Subcutaneous adipose tissue (tissue), 4 donors: ENCODE data around the gene SLC38A1. TPM values are rescaled to one million over a fixed set of nuclear protein-coding genes. Genes with fewer than 3 reads are reported as not detected.

Source experiments
- CTCF ChIP-seq: fragments of 450-650 bp; IDR thresholded peaks from one replicate; pipeline ENCODE4 v1.5.1; 2016; ENCODE audit warnings: low read depth, mild to moderate bottlenecking, control low read depth, antibody characterized with exemption, moderate library complexity
- total RNA-seq, 4 donors: library from RNA; depleted of rRNA; stranded (reverse); fragments of >200 nt; gene quantifications; one replicate each; pipeline ENCODE4 v1.1.0, GENCODE V29; 2016

The SLC38A1 gene
- total RNA-seq, 4 donors from 2014 or later, result 3.8 to 15.0 (median 8.5) TPM

GRCh38 chr12:46296822-46297221, 28.0 kb upstream of the SLC38A1 start:
- no peak for TF ChIP-seq CTCF

- TF ChIP-seq CTCF, result no peak
Observed at GRCh38 chr12:46292754-46293402, 24.0 kb upstream of the SLC38A1 start.

- no peak for TF ChIP-seq CTCF
Observed at GRCh38 chr12:46282829-46283228, 14.0 kb upstream of the SLC38A1 start.

- no peak for TF ChIP-seq CTCF
Observed at GRCh38 chr12:46276756-46277155, 7.9 kb upstream of the SLC38A1 start.

GRCh38 chr12:46271863-46272262, 3.0 kb upstream of the SLC38A1 start:
- TF ChIP-seq CTCF, result no peak

GRCh38 chr12:46269429-46270241, 792 bp upstream of the SLC38A1 start:
- no peak for TF ChIP-seq CTCF

GRCh38 chr12:46267825-46268582, 839 bp downstream of the SLC38A1 start:
- TF ChIP-seq CTCF, result no peak
